ENCODE results near the gene ITGA1. TPM values are rescaled to one million over a fixed set of nuclear protein-coding genes. Genes with fewer than 3 reads are reported as not detected.
"Not testable (repeated sequence)": the region's sequence is repeated elsewhere in the genome, so short reads cannot be mapped to it uniquely, and the experiment has no call there.

Gene ITGA1
- total RNA-seq, 3 donors from 2014 or later: 26.2 to 49.2 (median 36.6) TPM

DNA sequence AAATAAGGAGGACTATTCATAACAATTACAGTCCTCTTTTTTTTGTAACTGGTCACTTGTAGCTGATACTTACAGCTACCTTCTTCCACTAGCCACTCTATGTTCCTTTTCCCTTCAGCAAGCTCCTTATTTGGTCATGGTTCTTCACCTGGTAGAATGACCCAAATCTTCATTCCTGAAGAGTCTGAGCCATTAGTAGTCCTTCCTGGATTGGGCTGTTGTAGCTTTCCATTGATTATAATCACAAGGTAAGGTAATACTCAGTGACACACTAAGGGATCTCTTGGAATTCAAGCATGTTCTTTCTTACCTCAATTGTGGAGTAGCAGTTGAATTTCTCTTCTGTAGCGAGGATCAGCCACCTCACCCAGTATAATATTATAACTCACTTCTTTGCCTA is 175.9 kb downstream of the ITGA1 start:
- no peaks in the 10 kb centered on the region for H3K36me3 ChIP-seq
- no peaks in the 10 kb centered on the region for H3K4me1 ChIP-seq
- no peak overlapping the region for H3K4me3 ChIP-seq
- no peaks in the 10 kb centered on the region for H3K9me3 ChIP-seq
- TF ChIP-seq, protein P1, sequence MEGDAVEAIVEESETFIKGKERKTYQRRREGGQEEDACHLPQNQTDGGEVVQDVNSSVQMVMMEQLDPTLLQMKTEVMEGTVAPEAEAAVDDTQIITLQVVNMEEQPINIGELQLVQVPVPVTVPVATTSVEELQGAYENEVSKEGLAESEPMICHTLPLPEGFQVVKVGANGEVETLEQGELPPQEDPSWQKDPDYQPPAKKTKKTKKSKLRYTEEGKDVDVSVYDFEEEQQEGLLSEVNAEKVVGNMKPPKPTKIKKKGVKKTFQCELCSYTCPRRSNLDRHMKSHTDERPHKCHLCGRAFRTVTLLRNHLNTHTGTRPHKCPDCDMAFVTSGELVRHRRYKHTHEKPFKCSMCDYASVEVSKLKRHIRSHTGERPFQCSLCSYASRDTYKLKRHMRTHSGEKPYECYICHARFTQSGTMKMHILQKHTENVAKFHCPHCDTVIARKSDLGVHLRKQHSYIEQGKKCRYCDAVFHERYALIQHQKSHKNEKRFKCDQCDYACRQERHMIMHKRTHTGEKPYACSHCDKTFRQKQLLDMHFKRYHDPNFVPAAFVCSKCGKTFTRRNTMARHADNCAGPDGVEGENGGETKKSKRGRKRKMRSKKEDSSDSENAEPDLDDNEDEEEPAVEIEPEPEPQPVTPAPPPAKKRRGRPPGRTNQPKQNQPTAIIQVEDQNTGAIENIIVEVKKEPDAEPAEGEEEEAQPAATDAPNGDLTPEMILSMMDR (IDR thresholded peaks at IDR 0.05): no peak
- TF ChIP-seq POLR2AphosphoS5 (IDR thresholded peaks at IDR 0.05): no peak
- no peak for TF ChIP-seq POLR2A (IDR thresholded peaks at IDR 0.05)
- intact Hi-C loops (cut with DNase I; ENCODE audit: low total_unique reads): no loop called here
- no peak for DNase-seq (ENCODE audit: low spot score in 2 of 2)
- H3K27me3 ChIP-seq: no peaks in the 10 kb centered on the region
- no peak overlapping the region for H3K27ac ChIP-seq

DNA sequence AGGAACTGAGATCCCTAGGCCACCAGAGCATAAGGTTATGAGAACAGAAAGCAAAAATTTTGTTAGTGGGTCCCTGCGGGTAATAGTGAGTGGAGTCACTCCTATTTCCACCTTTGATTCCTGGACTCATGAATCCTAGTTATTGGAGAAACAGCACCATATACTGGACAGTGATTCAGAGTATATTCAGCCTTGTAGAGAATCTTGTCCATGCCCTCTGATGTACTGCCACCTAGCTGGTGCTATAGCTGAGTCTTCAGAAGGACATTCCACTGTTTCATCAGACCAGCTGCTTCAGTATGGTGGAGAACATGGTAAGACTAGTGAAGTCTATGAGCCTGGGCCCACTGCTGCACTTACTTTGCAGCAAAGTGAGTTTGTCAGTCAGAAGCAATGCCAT is 176.4 kb downstream of the ITGA1 start:
- intact Hi-C loops (cut with DNase I; ENCODE audit: low total_unique reads): no loop called here
- TF ChIP-seq POLR2A (IDR thresholded peaks at IDR 0.05) (no peak), POLR2AphosphoS5 (IDR thresholded peaks at IDR 0.05) (no peak)
- TF ChIP-seq, protein P1 (IDR thresholded peaks at IDR 0.05): no peak

DNA sequence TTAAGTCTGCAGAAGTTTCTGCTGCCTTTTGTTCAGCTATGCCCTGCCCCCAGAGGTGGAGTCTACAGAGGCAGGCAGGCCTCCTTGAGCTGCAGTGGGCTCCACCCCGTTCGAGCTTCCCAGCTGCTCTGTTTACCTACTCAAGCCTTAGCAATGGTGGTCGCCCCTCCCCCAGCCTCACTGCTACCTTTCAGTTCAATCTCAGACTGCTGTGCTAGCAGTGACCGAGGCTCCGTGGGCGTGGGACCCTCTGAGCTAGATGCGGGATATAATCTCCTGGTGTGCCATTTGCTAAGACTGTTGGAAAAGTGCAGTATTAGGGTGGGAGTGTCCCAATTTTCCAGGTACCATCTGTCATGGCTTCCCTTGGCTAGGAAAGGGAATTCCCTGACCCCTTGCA is 188.4 kb downstream of the ITGA1 start:
- H3K9me3 ChIP-seq: peaks cover 0 to 13% of the 10 kb centered on the region in 2 donors
- H3K4me3 ChIP-seq; DNase-seq (ENCODE audit: low spot score in 2 of 2); H3K27me3 ChIP-seq; H3K4me1 ChIP-seq; H3K27ac ChIP-seq; intact Hi-C loops (cut with DNase I; ENCODE audit: low total_unique reads); H3K36me3 ChIP-seq: not testable (repeated sequence)

More for the DNA sequence above, 176.4 kb downstream of the ITGA1 start:
- no peaks in the 10 kb centered on the region for H3K4me1 ChIP-seq
- H3K9me3 ChIP-seq: no peaks in the 10 kb centered on the region
- H3K27ac ChIP-seq: no peak overlapping the region
- no peak for DNase-seq (ENCODE audit: low spot score in 2 of 2)
- no peaks in the 10 kb centered on the region for H3K27me3 ChIP-seq
- H3K36me3 ChIP-seq: no peaks in the 10 kb centered on the region
- no peak overlapping the region for H3K4me3 ChIP-seq

DNA sequence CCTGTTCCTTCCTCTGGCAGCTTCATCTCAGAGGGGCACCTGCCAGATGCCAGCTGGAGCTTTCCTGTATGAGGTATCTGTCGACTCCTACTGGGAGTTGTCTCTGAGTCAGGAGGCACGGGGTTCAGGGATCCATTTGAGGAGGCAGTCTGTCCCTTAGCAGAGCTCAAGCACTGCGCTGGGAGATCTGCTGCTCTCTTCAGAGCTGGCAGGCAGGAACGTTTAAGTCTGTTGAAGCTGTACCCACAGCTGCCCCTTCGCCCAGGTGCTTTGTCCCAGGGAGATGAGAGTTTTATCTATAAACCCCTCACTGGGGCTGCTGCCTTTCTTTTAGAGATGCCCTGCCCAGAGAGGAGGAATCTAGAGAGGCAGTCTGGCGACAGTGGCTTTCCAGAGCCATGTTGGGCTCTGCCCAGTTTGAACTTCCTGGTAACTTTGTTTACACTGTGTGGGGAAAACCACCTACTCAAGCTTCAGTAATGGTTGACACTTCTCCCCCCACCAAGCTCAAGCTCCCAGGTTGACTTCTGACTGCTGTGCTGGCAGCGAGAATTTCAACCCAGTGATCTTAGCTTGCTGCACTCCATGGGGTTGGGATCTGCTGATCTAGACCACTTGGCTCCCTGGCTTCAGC is 189.7 kb downstream of the ITGA1 start:
- DNase-seq (ENCODE audit: low spot score in 2 of 2): no peak
- TF ChIP-seq, protein P1 (IDR thresholded peaks at IDR 0.05): no peak
- no peak for TF ChIP-seq POLR2A (IDR thresholded peaks at IDR 0.05)
- no peak for TF ChIP-seq POLR2AphosphoS5 (IDR thresholded peaks at IDR 0.05)
- H3K27ac ChIP-seq: no peak overlapping the region
- no peak overlapping the region for H3K4me3 ChIP-seq
- no peaks in the 10 kb centered on the region for H3K4me1 ChIP-seq
- intact Hi-C loops (cut with DNase I; ENCODE audit: low total_unique reads): no loop called here
- no peaks in the 10 kb centered on the region for H3K27me3 ChIP-seq
- peaks cover 0 to 13% of the 10 kb centered on the region in 2 donors for H3K9me3 ChIP-seq
- no peaks in the 10 kb centered on the region for H3K36me3 ChIP-seq

DNA sequence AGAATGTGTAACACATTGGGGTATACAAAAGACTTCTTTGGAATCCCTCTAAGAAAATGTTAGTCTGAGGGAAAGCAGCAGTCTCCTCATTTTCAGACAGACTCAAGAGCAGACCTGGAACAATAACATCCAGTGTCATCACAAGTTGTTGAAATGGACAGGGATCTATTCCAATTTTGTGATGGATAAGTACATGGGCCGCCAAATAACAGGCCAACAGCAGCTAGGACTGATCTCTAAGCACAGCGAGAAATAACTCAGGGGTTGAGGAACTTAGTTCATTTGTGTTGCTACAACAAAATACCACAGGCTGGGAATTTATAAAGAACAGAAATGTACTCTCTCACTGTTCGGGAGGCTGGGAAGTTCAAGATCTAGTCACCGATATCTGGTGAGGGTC is 193.8 kb downstream of the ITGA1 start:
- TF ChIP-seq POLR2AphosphoS5 (IDR thresholded peaks at IDR 0.05) (no peak), POLR2A (IDR thresholded peaks at IDR 0.05) (no peak)
- TF ChIP-seq, protein P1 (IDR thresholded peaks at IDR 0.05): no peak
- intact Hi-C loops (cut with DNase I; ENCODE audit: low total_unique reads): no loop called here
- Histone ChIP-seq H3K27ac (no peak overlapping the region), H3K4me1 (no peaks in the 10 kb centered on the region), H3K4me3 (no peak overlapping the region), H3K9me3 (peaks cover 0 to 9% of the 10 kb centered on the region in 2 donors), H3K36me3 (no peaks in the 10 kb centered on the region), H3K27me3 (no peaks in the 10 kb centered on the region)
- no peak for DNase-seq (ENCODE audit: low spot score in 2 of 2)

Data from breast epithelium (tissue), 4 donors.